Activated gamma-delta T cell treated with anti-CD3 and anti-CD28 coated beads, Interleukin-2, amount 50 U/mL, for 16 hours (primary cell): ENCODE measurements around the gene CD244.

Experiments used
- DNase-seq: peaks from one replicate; pipeline ENCODE4 v3.0.0-alpha.2; 2020; ENCODE audit warnings: low read depth

CD244 gene

GRCh38 chr1:160844447-160845232 is 18.0 kb downstream of the CD244 start:
- DNase-seq: no peak

- no peak for DNase-seq
These were observed 21.6 kb downstream of the CD244 start for GRCh38 chr1:160841079-160841478.

- no peak for DNase-seq
These were observed 22.9 kb downstream of the CD244 start for GRCh38 chr1:160839746-160840145.

- no peak for DNase-seq
These were observed 23.8 kb downstream of the CD244 start for GRCh38 chr1:160838888-160839287.

- DNase-seq: peak; percentile 81
These were observed 25.0 kb downstream of the CD244 start for GRCh38 chr1:160837558-160838205.

GRCh38 chr1:160836981-160837557 is 25.6 kb downstream of the CD244 start:
- DNase-seq: no peak

- no peak for DNase-seq
These were observed 26.1 kb downstream of the CD244 start for GRCh38 chr1:160836561-160836960.

GRCh38 chr1:160835751-160836150 is 26.9 kb downstream of the CD244 start:
- DNase-seq: no peak

- DNase-seq: peak; percentile 49
These were observed 27.6 kb downstream of the CD244 start for GRCh38 chr1:160834945-160835565.

GRCh38 chr1:160830321-160831153 is 32.1 kb downstream of the CD244 start:
- DNase-seq: peak; percentile 70

- DNase-seq: no peak
These were observed 32.9 kb downstream of the CD244 start for GRCh38 chr1:160829766-160830165.

GRCh38 chr1:160827418-160827817 is 35.3 kb downstream of the CD244 start:
- no peak for DNase-seq

- no peak for DNase-seq
These were observed 36.1 kb downstream of the CD244 start for GRCh38 chr1:160826546-160826945.

- no peak for DNase-seq
These were observed 39.4 kb downstream of the CD244 start for GRCh38 chr1:160823296-160823695.

GRCh38 chr1:160821627-160822026 is 41.1 kb downstream of the CD244 start:
- no peak for DNase-seq

GRCh38 chr1:160819186-160819585 is 43.5 kb downstream of the CD244 start:
- DNase-seq: no peak

- DNase-seq: no peak
These were observed 44.3 kb downstream of the CD244 start for GRCh38 chr1:160818207-160818937.

- DNase-seq: no peak
These were observed 47.8 kb downstream of the CD244 start for GRCh38 chr1:160814856-160815255.

- no peak for DNase-seq
These were observed 48.4 kb downstream of the CD244 start for GRCh38 chr1:160814316-160814715.

- no peak for DNase-seq
These were observed 49.5 kb downstream of the CD244 start for GRCh38 chr1:160813215-160813614.

- no peak for DNase-seq
These were observed 51.5 kb downstream of the CD244 start for GRCh38 chr1:160811147-160811546.
